K562 (cell line): ENCODE data around the gene SMYD1. TPM values are rescaled to one million over a fixed set of nuclear protein-coding genes. Genes with fewer than 3 reads are reported as not detected.

Experiments
- ATAC-seq: fragments of 200-7000 bp; cut with Tn5 transposase; 3 replicates; pipeline ENCODE4 v1.9.1; 2020; ENCODE audit warnings: moderate library complexity
- BruUV-seq: library from RNA; stranded (reverse); fragments of 400-500 nt; replicated peaks from 2 replicates; lab custom pipeline; 2021; lab: Mats Ljungman, UMichigan
- CTCF ChIA-PET: fragments of 300-600 bp; formaldehyde crosslinking; extraction: SDS; loops from one replicate; lab custom pipeline; 2021; ENCODE audit warnings: low intra/inter-chr PET ratio; lab: Yijun Ruan, JAX
- POLR2A ChIA-PET: fragments of 300-600, 350-650 bp; sonication (Branson Sonifier 250); formaldehyde crosslinking; extraction: SDS; loops from one replicate; lab custom pipeline; 2021; ENCODE audit warnings: antibody characterized with exemption, inconsistent platforms; lab: Yijun Ruan, JAX
- DNase-seq, 4 experiments: peaks; one replicate each; pipeline versions ENCODE4 v3.0.0 to v3.0.0-alpha.2; 2011 to 2018; ENCODE audit warnings: low spot score in 3 of 4, mixed read lengths in 3 of 4; ENCODE audit errors: extremely low read depth in 1 of 4
- FAIRE-seq: peaks from 2 replicates; lab custom pipeline; 2011; peaks lifted over from hg19 to GRCh38; lab: Jason Lieb, UNC
- H2AFZ ChIP-seq: 2 replicates; pipeline ENCODE4 v1.6.0; 2011; ENCODE audit warnings: low read depth, low read length, control low read depth, inconsistent platforms
- H3K27ac ChIP-seq: fragments of 200-600 bp; 3 replicates; pipeline ENCODE4 v1.8.0; 2011; ENCODE audit warnings: low read depth, mild to moderate bottlenecking, control low read depth, inconsistent platforms, low read length, moderate library complexity, mixed read lengths; ENCODE audit errors: extremely low read depth
- H3K27me3 ChIP-seq, 2 experiments: fragments of 300-600 bp in 1 of 2; 2 replicates in 1 of 2; 3 replicates in 1 of 2; pipeline versions ENCODE4 v1.6.0 to v1.8.0; 2011; ENCODE audit warnings: inconsistent platforms in 2 of 2, low read length in 2 of 2, mild to moderate bottlenecking in 1 of 2, mixed read lengths in 1 of 2, moderate library complexity in 1 of 2; ENCODE audit not compliant: control insufficient read depth in 2 of 2, insufficient read depth in 2 of 2
- H3K36me3 ChIP-seq: fragments of 300-600 bp; 3 replicates; pipeline ENCODE4 v1.8.0; 2011; ENCODE audit warnings: mild to moderate bottlenecking, low read length, inconsistent platforms; ENCODE audit not compliant: control insufficient read depth, insufficient read depth
- H3K4me1 ChIP-seq, 2 experiments: fragments of 200-600 bp in 1 of 2; replicated peaks in 1 of 2; 2 replicates in 1 of 2; 3 replicates in 1 of 2; pipeline versions ENCODE4 v1.5.1 to v1.8.0; 2011; ENCODE audit warnings: inconsistent platforms in 2 of 2, low read length in 2 of 2, mild to moderate bottlenecking in 1 of 2, mixed read lengths in 1 of 2, moderate library complexity in 1 of 2; ENCODE audit not compliant: control insufficient read depth in 2 of 2, insufficient read depth in 2 of 2
- H3K4me2 ChIP-seq: 2 replicates; pipeline ENCODE4 v1.6.1; 2011; ENCODE audit warnings: low read length, control low read depth, inconsistent platforms, mixed read lengths; ENCODE audit not compliant: insufficient read depth
- H3K4me3 ChIP-seq: fragments of 200-600 bp; sonication (generic), shearing (Covaris generic); 2 replicates; pipeline ENCODE4 v1.5.1; 2016; ENCODE audit warnings: control low read depth, inconsistent platforms
- H3K79me2 ChIP-seq: fragments of 200-600 bp; 3 replicates; pipeline ENCODE4 v1.8.0; 2011; ENCODE audit warnings: low read length, inconsistent platforms; ENCODE audit not compliant: control insufficient read depth, insufficient read depth
- H3K9ac ChIP-seq, 2 experiments: 2 replicates each; pipeline versions ENCODE4 v1.6.0 to v1.6.1; 2011; ENCODE audit warnings: low read depth in 2 of 2, low read length in 2 of 2, control low read depth in 1 of 2, inconsistent platforms in 1 of 2, mild to moderate bottlenecking in 1 of 2, mixed read lengths in 1 of 2; ENCODE audit not compliant: insufficient read depth in 1 of 2
- H3K9me1 ChIP-seq: one replicate; pipeline ENCODE4 v1.6.0; 2011; ENCODE audit warnings: inconsistent platforms, mild to moderate bottlenecking, low read length, moderate library complexity; ENCODE audit not compliant: control insufficient read depth, insufficient read depth
- H3K9me3 ChIP-seq: replicated peaks from 2 replicates; pipeline ENCODE4 v1.5.1; 2011; ENCODE audit warnings: low read depth, low read length, inconsistent platforms; ENCODE audit not compliant: control insufficient read depth, insufficient read depth
- H4K20me1 ChIP-seq: replicated peaks from 2 replicates; pipeline ENCODE4 v1.6.1; 2011; ENCODE audit warnings: low read length, inconsistent platforms, mixed read lengths; ENCODE audit not compliant: control insufficient read depth, insufficient read depth
- CHD4 ChIP-seq: fragments of 200-600 bp; sonication (generic); IDR thresholded peaks from 3 replicates; pipeline ENCODE4 v1.6.1; 2012; ENCODE audit warnings: low read depth, mild to moderate bottlenecking, mixed read lengths, low read length, inconsistent platforms; ENCODE audit not compliant: insufficient read depth, insufficient replicate concordance, poor library complexity, severe bottlenecking
- E2F3 ChIP-seq: fragments of 250-450 bp; sonication (Bioruptor Pico); IDR thresholded peaks from 2 replicates; pipeline ENCODE4 v1.4.0; 2020; ENCODE audit warnings: mild to moderate bottlenecking
- KLF16 ChIP-seq: IDR thresholded peaks from 2 replicates; pipeline ENCODE4 v1.6.1; 2016; ENCODE audit warnings: antibody characterized with exemption
- NCOA6 ChIP-seq: fragments of 450-650 bp; IDR thresholded peaks from 2 replicates; pipeline ENCODE4 v1.6.1; 2017; ENCODE audit warnings: mild to moderate bottlenecking
- THRAP3 ChIP-seq: fragments of 450-650 bp; IDR thresholded peaks from 2 replicates; pipeline ENCODE4 v1.6.1; 2016; ENCODE audit warnings: mild to moderate bottlenecking, inconsistent platforms, borderline replicate concordance
- ZNF12 ChIP-seq: sonication (generic); formaldehyde crosslinking; IDR thresholded peaks from 2 replicates; pipeline ENCODE4 v1.4.0; 2020; ENCODE audit warnings: mild to moderate bottlenecking, missing genetic modification reagents
- ZNF140 ChIP-seq: fragments of 250-450 bp; sonication (Bioruptor Pico); IDR thresholded peaks from 2 replicates; pipeline ENCODE4 v1.8.0; 2021; ENCODE audit warnings: moderate library complexity, mild to moderate bottlenecking, inconsistent platforms
- ZNF707 ChIP-seq: fragments of 250-450 bp; sonication (Bioruptor Pico); conservative IDR thresholded peaks from 2 replicates; pipeline ENCODE4 v1.8.0; 2022; ENCODE audit warnings: inconsistent platforms, mild to moderate bottlenecking, moderate library complexity
- ZNF778 ChIP-seq: fragments of 450-650 bp; formaldehyde crosslinking; IDR thresholded peaks from 2 replicates; pipeline ENCODE4 v1.4.0; 2020; ENCODE audit warnings: mild to moderate bottlenecking, moderate library complexity
- WGBS: fragments of 100-300 bp; shearing (Covaris generic); methylation state at CpG from one replicate; pipeline ENCODE4 v1.1.6; 2016; ENCODE audit warnings: low coverage, mixed read lengths; ENCODE audit not compliant: insufficient coverage; ENCODE audit errors: missing lambda C conversion rate; 5-methylcytosine and 5-hydroxymethylcytosine counted together
- in situ Hi-C: fragments of 300-500 bp; cut with MboI; formaldehyde crosslinking; loops from 4 replicates; pipeline ENCODE4 v1.15.0; 2018; ENCODE audit warnings: inconsistent platforms, mixed read lengths
- intact Hi-C: fragments of 100-400 bp; cut with micrococcal nuclease; formaldehyde crosslinking; loops from 2 replicates; pipeline ENCODE4 v1.14.2; 2022
- polyA plus RNA-seq, 8 experiments: library from polyadenylated mRNA; depleted of rRNA in 4 of 8; stranded (reverse) in 5 of 8; unstranded in 3 of 8; fragments of >200 nt; fragmentation: Nextera tagmentation in 2 of 8; fragmentation: Illumina TruSeq in 1 of 8; extraction: Ambion mirVana in 2 of 8; extraction: Trizol in 1 of 8; gene quantifications; 2 replicates each; pipeline versions ENCODE4 v1.2.1 to v1.2.3, GENCODE V29; 2011 to 2014; ENCODE audit warnings: inconsistent platforms in 1 of 8, missing spikeins in 1 of 8
- total RNA-seq, 7 experiments: library from RNA; depleted of rRNA in 6 of 7; stranded (reverse); fragments of >200 nt in 6 of 7; fragmentation: Illumina TruSeq in 2 of 7; extraction: Trizol in 2 of 7; gene quantifications; 2 replicates each; pipeline versions ENCODE4 v1.2.1 to v1.2.3, GENCODE V29; 2011 to 2021; ENCODE audit warnings: low replicate concordance in 1 of 7
- TF ChIP-seq, protein P1 (sequence below): sonication (generic); formaldehyde crosslinking; IDR thresholded peaks from 2 replicates; pipeline ENCODE4 v1.8.0; 2022; ENCODE audit warnings: missing genetic modification reagents, mild to moderate bottlenecking, moderate library complexity, borderline replicate concordance
- TF ChIP-seq, protein P2 (sequence below): sonication (generic); formaldehyde crosslinking; IDR thresholded peaks from 2 replicates; pipeline ENCODE4 v1.8.0; 2023; ENCODE audit warnings: missing genetic modification reagents, mild to moderate bottlenecking, borderline replicate concordance

Gene SMYD1
- total and polyA plus RNA-seq, 9 of the 15 experiments (the other 6 are each of a cell fraction or from before 2014, with no cell fraction given) = not detected

DNA sequence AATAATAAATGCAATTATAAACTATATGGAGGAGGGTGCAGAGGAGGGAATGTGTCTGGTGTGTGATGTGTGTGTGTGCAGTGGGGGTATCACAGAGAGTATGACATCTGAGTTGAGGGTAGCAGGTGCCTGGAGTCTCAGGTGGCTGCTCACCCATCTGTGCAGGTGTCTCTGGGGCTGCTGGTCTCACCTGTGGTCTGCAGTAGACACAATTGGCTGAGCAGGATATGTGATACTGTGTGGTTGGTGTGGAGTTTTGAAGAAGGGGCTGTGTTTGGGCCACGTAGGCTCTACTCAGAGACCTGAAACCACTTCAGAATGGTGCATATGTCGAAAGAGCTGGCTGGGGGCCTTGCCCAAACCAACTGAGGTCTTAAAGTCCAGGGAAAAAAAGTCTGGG, 43.2 kb downstream of the SMYD1 start:
- no peaks in the 10 kb centered on the region; a peak in 2 of 5 replicates for H3K4me1 ChIP-seq
- CTCF ChIA-PET = no interaction called here
- ATAC-seq (no peak), FAIRE-seq (no peak), DNase-seq (no peak)
- POLR2A ChIA-PET = interaction anchor here (0.6 kb wide), 1 partner anchor 43 kb away, joined by 3 read pairs; the partner anchor contains the start of gene SMYD1
- 10% methylated on average over 2 of the region's 2 CpGs for WGBS
- no peaks in the 10 kb centered on the region for H3K79me2 ChIP-seq
- intact Hi-C loops (no loop called here), in situ Hi-C loops (no loop called here)
- H3K27me3 ChIP-seq = peaks cover 9 to 21% of the 10 kb centered on the region in 2 experiments
- H3K4me2 ChIP-seq = no peak overlapping the region
- H3K9me3 ChIP-seq = no peaks in the 10 kb centered on the region; the same call in 1 of the 2 replicates
- no peak overlapping the region for H3K27ac ChIP-seq
- no peak overlapping the region for H3K4me3 ChIP-seq
- no peaks in the 10 kb centered on the region for H4K20me1 ChIP-seq
- no peak for TF ChIP-seq KLF16
- no peak for TF ChIP-seq CHD4
- no peak for TF ChIP-seq ZNF707
- TF ChIP-seq, protein P1, sequence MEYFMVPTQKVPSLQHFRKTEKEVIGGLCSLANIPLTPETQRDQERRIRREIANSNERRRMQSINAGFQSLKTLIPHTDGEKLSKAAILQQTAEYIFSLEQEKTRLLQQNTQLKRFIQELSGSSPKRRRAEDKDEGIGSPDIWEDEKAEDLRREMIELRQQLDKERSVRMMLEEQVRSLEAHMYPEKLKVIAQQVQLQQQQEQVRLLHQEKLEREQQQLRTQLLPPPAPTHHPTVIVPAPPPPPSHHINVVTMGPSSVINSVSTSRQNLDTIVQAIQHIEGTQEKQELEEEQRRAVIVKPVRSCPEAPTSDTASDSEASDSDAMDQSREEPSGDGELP (CRISPR knock-in tag) = no peak
- TF ChIP-seq E2F3 (CRISPR knock-in tag) = no peak
- no peak for TF ChIP-seq NCOA6
- no peak for TF ChIP-seq ZNF778 (CRISPR knock-in tag)
- TF ChIP-seq THRAP3 = no peak
- TF ChIP-seq ZNF12 (CRISPR knock-in tag) = no peak
- TF ChIP-seq, protein P2, sequence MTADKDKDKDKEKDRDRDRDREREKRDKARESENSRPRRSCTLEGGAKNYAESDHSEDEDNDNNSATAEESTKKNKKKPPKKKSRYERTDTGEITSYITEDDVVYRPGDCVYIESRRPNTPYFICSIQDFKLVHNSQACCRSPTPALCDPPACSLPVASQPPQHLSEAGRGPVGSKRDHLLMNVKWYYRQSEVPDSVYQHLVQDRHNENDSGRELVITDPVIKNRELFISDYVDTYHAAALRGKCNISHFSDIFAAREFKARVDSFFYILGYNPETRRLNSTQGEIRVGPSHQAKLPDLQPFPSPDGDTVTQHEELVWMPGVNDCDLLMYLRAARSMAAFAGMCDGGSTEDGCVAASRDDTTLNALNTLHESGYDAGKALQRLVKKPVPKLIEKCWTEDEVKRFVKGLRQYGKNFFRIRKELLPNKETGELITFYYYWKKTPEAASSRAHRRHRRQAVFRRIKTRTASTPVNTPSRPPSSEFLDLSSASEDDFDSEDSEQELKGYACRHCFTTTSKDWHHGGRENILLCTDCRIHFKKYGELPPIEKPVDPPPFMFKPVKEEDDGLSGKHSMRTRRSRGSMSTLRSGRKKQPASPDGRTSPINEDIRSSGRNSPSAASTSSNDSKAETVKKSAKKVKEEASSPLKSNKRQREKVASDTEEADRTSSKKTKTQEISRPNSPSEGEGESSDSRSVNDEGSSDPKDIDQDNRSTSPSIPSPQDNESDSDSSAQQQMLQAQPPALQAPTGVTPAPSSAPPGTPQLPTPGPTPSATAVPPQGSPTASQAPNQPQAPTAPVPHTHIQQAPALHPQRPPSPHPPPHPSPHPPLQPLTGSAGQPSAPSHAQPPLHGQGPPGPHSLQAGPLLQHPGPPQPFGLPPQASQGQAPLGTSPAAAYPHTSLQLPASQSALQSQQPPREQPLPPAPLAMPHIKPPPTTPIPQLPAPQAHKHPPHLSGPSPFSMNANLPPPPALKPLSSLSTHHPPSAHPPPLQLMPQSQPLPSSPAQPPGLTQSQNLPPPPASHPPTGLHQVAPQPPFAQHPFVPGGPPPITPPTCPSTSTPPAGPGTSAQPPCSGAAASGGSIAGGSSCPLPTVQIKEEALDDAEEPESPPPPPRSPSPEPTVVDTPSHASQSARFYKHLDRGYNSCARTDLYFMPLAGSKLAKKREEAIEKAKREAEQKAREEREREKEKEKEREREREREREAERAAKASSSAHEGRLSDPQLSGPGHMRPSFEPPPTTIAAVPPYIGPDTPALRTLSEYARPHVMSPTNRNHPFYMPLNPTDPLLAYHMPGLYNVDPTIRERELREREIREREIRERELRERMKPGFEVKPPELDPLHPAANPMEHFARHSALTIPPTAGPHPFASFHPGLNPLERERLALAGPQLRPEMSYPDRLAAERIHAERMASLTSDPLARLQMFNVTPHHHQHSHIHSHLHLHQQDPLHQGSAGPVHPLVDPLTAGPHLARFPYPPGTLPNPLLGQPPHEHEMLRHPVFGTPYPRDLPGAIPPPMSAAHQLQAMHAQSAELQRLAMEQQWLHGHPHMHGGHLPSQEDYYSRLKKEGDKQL (CRISPR knock-in tag) = no peak
- TF ChIP-seq ZNF140 (CRISPR knock-in tag) = no peak
- no peaks in the 10 kb centered on the region for H3K36me3 ChIP-seq
- no peaks in the 10 kb centered on the region for H3K9me1 ChIP-seq
- no TSS peak for BruUV-seq
- H2AFZ ChIP-seq = no peak overlapping the region
- no peak overlapping the region for H3K9ac ChIP-seq
